ENCODE results near the gene SMCO2.
"Not testable (repeated sequence)": the region's sequence is repeated elsewhere in the genome, so short reads cannot be mapped to it uniquely, and the experiment has no call there.

The SMCO2 gene

GRCh38 chr12:27530157-27530922 lies 83.8 kb downstream of the SMCO2 start:
- DNase-seq, result no peak

GRCh38 chr12:27531896-27532295 lies 85.4 kb downstream of the SMCO2 start:
- DNase-seq, result no peak

GRCh38 chr12:27534060-27534764 lies 87.7 kb downstream of the SMCO2 start:
- DNase-seq, result peak; percentile 28

- no peak for DNase-seq
Measured at GRCh38 chr12:27534765-27535161, 88.2 kb downstream of the SMCO2 start.

GRCh38 chr12:27535318-27535717 lies 88.8 kb downstream of the SMCO2 start:
- no peak for DNase-seq

GRCh38 chr12:27537855-27538675 lies 91.5 kb downstream of the SMCO2 start:
- no peak for DNase-seq

GRCh38 chr12:27539191-27539631 lies 92.7 kb downstream of the SMCO2 start:
- DNase-seq, result no peak

- no peak for DNase-seq
Measured at GRCh38 chr12:27541031-27541719, 94.6 kb downstream of the SMCO2 start.

- no peak for DNase-seq
Measured at GRCh38 chr12:27542628-27543027, 96.1 kb downstream of the SMCO2 start.

- not testable (repeated sequence) for DNase-seq
Measured at GRCh38 chr12:27544858-27545257, 98.3 kb downstream of the SMCO2 start.

GRCh38 chr12:27545665-27546064 lies 99.1 kb downstream of the SMCO2 start:
- DNase-seq, result no peak

GRCh38 chr12:27547592-27547991 lies 101.1 kb downstream of the SMCO2 start:
- no peak for DNase-seq

GRCh38 chr12:27548301-27549199 lies 102.0 kb downstream of the SMCO2 start:
- DNase-seq, result no peak

GRCh38 chr12:27549236-27549800 lies 102.8 kb downstream of the SMCO2 start:
- DNase-seq, result no peak

GRCh38 chr12:27549801-27550652 lies 103.5 kb downstream of the SMCO2 start:
- no peak for DNase-seq

GRCh38 chr12:27550653-27550975 lies 104.1 kb downstream of the SMCO2 start:
- DNase-seq, result no peak

- no peak for DNase-seq
Measured at GRCh38 chr12:27551172-27551840, 104.8 kb downstream of the SMCO2 start.

Data from central memory CD4-positive, alpha-beta T cell (primary cell).